GM21619 (cell line): ENCODE measurements around the gene RALA.

ENCODE experiments used
- ATAC-seq: cut with Tn5 transposase; IDR thresholded peaks from one replicate; pipeline ENCODE4 v1.9.1; 2021; ENCODE audit not compliant: unreplicated experiment

RALA gene

GRCh38 chr7:39623047-39623731 is at the start of gene RALA:
Gene RALA (plus strand): TSS chr7:39623572. CDS start chr7:39686668, 63,096 bp downstream.
- peak; percentile 93 for ATAC-seq

GRCh38 chr7:39574673-39575349 is 48.6 kb upstream of the RALA start:
- no peak for ATAC-seq

- ATAC-seq, result no peak
Measured at GRCh38 chr7:39577229-39577874, 46.0 kb upstream of the RALA start.

GRCh38 chr7:39580149-39580874 is 43.1 kb upstream of the RALA start:
- ATAC-seq, result peak; percentile 90

- ATAC-seq, result no peak
Measured at GRCh38 chr7:39582536-39582935, 40.8 kb upstream of the RALA start.

- ATAC-seq, result no peak
Measured at GRCh38 chr7:39583539-39583938, 39.8 kb upstream of the RALA start.

GRCh38 chr7:39587393-39587792 is 36.0 kb upstream of the RALA start:
- ATAC-seq, result no peak

- no peak for ATAC-seq
Measured at GRCh38 chr7:39588416-39588815, 35.0 kb upstream of the RALA start.

- peak; percentile 94 for ATAC-seq
Measured at GRCh38 chr7:39589323-39590111, 33.9 kb upstream of the RALA start.

GRCh38 chr7:39592586-39592985 is 30.8 kb upstream of the RALA start:
- no peak for ATAC-seq

GRCh38 chr7:39594988-39595620 is 28.3 kb upstream of the RALA start:
- ATAC-seq, result no peak

- no peak for ATAC-seq
Measured at GRCh38 chr7:39602351-39602750, 21.0 kb upstream of the RALA start.

GRCh38 chr7:39603924-39604323 is 19.4 kb upstream of the RALA start:
- no peak for ATAC-seq

- no peak for ATAC-seq
Measured at GRCh38 chr7:39605087-39605486, 18.3 kb upstream of the RALA start.

GRCh38 chr7:39606352-39606751 is 17.0 kb upstream of the RALA start:
- ATAC-seq, result no peak

- no peak for ATAC-seq
Measured at GRCh38 chr7:39606941-39607340, 16.4 kb upstream of the RALA start.

- ATAC-seq, result no peak
Measured at GRCh38 chr7:39607865-39608264, 15.5 kb upstream of the RALA start.

- ATAC-seq, result no peak
Measured at GRCh38 chr7:39608278-39608677, 15.1 kb upstream of the RALA start.

- ATAC-seq, result no peak
Measured at GRCh38 chr7:39609113-39609934, 14.0 kb upstream of the RALA start.

GRCh38 chr7:39609935-39610263 is 13.5 kb upstream of the RALA start:
- ATAC-seq, result no peak
